GM19025 (cell line): ENCODE measurements around the gene GP1BB.

Source experiments
- ATAC-seq: cut with Tn5 transposase; IDR thresholded peaks from one replicate; pipeline ENCODE4 v1.9.1; 2021; ENCODE audit warnings: mild to moderate bottlenecking, low read depth, moderate library complexity; ENCODE audit not compliant: unreplicated experiment

GP1BB gene

DNA sequence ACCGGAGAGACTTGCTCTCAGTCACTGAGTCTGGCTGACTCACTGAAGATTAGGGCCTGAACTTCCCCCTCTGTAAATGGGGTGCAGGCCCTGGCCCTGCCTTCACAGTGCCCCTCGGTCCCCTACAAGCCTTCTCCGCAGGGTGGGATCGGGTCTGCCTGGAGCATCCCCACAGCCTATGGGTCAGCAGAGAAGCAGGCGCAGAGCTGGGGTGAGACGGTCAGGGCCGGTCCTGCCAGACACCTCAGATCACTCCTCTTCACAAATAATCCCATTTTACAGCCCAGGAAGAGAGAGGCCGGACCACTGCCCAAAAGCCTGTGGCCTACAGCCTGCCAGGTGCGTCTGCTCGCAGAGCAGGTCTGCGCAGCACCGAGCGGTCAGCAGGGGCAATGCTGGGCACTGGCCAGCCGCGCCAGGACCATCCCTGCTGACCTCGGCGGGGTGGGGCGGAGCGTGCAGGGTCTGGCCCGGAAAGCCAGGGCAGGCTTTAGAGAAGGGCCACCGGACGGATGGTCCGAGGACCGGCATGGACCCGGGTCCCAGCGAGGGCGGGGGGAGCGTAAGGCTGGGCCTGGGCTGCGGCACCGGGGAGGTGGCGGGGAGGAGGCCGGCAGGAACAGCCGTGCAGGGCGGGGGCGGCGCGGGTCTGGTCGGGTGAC, 9.6 kb upstream of the GP1BB start:
- no peak for ATAC-seq

DNA sequence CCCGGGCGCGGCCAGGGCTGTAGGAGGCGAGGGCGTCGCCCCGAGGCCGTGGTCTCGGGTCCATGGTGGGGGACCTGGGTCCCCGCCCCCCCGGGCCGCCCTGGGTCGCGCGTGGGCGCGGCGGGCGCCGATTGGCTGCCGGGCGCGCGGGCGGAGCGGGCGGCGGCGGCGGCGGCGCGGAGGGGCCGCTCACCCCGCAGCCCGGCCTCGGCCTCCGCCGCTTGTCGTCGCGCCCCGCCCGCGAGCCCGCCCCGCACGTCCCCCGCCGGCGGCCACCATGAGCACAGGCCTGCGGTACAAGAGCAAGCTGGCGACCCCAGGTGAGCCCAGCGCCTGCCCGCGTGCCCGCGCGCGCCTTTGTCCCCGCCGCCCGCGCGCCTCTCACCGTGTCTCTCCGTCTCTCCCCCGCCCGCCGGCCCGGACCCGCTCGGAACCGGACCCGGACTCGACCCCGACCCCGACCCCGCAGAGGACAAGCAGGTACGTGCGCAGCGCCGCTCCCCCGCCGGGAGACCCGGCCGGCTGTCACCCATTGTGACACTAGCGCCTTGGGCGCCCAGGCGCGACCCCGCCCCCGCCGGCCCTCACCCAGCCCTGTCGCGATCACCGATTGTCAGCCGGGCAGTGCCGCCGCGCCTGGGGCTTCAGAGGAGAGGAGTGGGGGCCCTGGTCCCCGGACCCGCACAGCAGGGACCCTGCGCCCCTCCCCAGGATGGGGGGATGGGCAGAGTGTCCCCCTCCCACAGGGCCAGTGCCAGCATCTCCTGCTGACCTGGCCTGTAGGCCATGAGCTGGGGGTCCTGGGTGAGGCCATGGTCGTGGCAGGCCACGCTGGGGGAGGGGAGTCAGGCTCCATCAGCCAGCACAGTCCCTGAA, 8.8 kb upstream of the GP1BB start, which contains the start of gene SEPTIN5:
SEPTIN5 (plus strand) TSS at position 192 of the 876 bp plus-strand sequence; CDS start at position 278, 86 bp downstream.
- ATAC-seq, result no peak

GRCh38 chr22:19715188-19715930, 8.0 kb upstream of the GP1BB start:
- no peak for ATAC-seq

DNA sequence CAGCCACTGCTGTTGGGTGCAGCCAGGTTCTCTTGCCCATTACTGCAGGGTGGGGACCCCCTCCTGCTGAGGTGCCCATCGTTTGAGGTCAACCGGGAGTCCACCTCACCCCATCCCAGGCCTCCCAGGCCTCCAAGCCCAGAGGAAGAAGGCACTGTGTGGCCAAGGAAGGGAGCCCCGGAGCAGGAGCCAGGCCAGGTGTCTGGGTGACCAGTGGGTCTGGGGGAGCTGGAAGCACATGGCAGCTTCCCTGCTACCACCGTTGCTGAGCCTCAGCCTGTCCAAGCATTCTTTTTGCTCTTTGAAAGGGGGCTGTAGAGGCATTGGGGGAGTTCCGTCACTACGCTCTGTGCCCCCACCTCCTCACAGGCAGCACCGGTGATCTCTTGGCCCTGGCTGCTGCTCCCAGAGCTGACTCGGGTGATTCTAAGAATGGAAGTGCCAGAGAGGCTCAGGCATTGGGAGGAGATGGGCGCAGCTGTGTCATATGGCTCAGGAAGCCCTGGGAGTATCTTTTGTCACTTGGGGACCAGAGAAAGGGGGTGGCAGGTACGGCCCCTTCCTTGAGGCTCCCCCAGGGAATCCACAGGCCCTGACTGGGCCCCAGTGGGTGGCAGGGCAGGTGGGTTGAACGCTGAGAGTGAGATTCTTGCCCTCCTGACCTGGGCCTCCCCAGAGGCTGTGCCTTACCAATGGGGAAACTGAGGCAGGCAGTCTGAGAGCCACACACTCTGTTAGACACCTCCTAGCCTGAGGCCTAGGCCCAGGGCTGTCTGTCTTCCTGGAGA, 7.1 kb upstream of the GP1BB start:
- ATAC-seq, result no peak

DNA sequence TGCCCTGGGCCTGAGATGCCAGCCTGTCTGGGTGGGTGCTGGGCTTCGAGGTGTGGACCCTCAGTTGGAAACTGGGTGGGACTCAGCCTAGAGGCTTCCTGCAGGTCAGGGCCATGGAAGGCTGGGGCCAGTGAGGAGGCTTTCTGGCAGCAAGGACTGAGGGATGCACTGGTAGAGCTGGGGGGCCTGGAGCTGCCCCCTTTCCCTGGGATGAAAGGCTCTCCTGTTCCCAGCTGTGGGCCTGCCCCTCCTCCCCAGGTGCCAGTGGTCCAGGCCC, 6.6 kb upstream of the GP1BB start:
- no peak for ATAC-seq

DNA sequence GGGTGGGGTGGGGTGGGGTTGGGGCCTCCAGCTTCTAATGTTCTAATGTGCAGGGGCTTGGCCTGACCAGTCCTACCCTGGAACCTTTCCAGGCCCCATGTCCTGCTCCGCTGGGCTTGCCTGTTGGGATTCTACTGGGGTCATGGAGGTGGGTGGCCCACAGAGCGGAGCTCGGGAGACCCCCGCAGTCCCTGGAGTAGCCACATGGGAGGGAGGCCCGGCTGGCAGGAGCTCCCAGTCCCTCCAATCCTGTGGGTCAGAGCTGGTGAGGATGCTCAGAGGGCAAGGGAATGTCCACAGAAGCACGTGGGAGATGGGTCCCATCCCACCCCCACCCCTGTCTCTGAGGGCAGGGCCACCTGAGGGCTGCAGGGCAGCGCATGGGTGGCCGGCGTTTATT, 6.2 kb upstream of the GP1BB start:
- no peak for ATAC-seq

GRCh38 chr22:19717691-19718455, 5.5 kb upstream of the GP1BB start:
- ATAC-seq, result peak; percentile 68

DNA sequence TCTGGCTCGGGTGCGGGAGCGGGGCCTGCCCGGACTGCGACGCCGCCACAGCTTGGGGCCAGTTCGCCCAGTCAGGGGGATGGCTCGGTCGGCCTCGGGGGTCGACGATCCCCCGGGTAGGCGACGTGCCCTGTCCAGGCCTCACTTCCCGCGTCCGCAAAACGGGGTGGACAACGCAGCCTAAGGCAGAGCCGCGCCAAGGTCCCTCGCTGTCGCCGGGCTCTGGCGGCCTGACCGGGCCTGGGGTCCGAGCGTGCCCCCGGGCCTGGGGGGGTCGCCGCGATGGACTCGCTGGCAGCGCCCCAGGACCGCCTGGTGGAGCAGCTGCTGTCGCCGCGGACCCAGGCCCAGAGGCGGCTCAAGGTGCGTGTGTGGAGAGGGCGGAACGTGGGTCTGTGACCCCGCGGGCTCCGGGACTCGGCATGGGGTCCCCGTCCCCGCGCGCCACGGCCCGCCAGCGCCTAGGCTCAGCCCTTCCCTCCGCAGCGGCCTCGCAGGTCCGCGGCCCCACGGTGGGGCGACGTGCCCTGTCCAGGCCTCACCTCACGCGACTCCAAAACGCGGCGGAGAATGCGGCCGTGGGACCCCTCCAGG, 4.8 kb upstream of the GP1BB start:
- ATAC-seq, result no peak

- no peak for ATAC-seq
These were observed 4.3 kb upstream of the GP1BB start for GRCh38 chr22:19719050-19719482.

DNA sequence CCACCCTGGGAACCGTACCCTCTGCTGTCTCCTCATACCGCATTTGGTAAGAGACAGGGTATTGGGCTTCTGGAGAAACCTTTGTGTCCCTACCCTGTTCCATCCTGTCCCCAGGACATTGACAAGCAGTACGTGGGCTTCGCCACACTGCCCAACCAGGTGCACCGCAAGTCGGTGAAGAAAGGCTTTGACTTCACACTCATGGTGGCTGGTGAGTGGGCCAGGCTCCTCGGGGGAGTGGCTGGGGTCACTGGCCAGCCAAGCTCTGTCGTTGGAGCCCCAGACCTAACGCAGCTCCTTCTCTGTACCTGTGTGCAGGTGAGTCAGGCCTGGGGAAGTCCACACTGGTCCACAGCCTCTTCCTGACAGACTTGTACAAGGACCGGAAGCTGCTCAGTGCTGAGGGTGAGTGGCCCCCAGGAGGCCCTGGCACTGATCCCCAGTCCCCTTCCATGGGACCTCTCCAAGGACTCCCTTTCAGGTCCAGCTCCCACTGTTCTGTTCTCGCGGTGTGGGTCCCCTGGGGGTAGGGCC, 3.8 kb upstream of the GP1BB start:
- no peak for ATAC-seq

DNA sequence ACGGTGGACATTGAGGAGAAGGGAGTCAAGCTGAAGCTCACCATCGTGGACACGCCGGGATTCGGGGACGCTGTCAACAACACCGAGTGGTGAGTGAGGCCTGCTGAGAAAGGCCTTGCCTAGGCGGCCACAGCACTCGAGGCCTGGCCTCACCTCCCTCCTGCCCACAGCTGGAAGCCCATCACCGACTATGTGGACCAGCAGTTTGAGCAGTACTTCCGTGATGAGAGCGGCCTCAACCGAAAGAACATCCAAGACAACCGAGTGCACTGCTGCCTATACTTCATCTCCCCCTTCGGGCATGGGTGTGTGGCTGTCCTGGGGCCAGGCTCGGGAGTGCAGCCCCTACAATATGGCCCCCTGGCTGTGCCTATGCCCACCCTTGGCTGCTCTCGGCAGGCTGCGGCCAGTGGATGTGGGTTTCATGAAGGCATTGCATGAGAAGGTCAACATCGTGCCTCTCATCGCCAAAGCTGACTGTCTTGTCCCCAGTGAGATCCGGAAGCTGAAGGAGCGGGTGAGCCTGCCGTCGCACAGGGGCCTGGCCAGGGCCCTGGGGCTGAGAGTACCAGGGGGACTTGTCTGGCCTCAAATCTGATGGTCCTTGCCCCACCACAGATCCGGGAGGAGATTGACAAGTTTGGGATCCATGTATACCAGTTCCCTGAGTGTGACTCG, 3.0 kb upstream of the GP1BB start:
- no peak for ATAC-seq

DNA sequence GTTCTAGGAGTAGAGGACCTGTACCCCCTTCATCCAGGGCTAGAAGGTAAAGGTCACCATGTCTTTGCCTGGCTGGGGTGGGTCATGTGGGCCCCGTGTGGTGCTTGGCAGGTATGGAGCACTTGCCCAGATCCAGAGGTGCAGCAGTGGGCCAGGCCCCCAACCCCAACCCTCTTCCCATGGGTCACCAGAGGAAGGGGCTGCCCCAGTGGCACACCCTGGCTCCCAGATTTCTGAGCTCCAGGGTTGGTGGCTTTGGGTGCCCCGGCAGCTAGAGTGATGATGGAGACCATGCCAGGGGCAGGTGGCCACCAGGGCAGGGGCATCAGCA, 2.4 kb upstream of the GP1BB start:
- no peak for ATAC-seq

GRCh38 chr22:19721330-19722177, 1.8 kb upstream of the GP1BB start:
- no peak for ATAC-seq

DNA sequence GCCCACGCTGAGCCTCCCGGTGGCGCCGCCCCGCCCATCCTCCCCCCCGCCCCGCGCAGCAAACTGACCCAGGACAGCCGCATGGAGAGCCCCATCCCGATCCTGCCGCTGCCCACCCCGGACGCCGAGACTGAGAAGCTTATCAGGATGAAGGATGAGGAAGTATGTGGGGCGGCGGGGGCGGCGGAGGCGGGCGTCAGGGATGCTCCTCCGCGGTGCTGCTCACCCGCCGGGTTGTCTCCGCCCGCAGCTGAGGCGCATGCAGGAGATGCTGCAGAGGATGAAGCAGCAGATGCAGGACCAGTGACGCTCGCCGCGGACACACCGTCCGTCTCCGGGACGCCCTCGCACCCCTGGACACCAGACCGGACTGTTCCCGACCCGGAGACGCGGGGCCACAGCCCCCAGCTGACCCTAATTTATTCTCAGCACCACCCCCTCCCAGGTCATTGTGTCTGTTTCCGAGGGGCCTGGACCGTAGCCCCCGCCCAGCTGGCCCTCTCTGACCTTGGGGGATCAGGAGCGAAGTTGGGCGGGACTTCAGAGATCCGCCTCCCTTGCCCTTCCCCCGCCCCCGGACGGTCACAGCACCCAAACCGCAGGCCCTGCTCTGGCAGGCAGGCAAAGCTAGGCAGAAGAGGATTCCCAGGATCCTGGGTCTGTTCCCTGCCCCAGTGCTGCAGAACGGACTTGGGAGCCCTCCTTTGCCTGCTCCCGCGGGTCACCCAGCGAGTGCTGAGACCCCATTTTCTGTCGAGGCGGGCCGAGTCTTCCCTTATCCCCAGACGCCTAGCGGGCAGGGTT, 959 bp upstream of the GP1BB start:
- no peak for ATAC-seq

DNA sequence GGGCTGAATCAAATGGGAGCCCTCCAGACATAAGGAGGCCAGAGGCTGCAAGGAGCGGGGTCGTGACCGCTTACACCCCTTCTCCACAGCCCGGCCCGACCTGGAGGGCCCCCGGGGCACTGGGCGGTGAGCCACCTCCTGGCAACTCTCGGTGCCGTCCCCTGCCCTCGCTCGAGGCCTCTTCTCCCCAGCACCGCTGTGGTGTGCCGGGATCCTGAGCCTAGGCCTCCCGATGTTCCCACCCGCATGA, 432 bp upstream of the GP1BB start:
- no peak for ATAC-seq

- no peak for ATAC-seq
These were observed 866 bp downstream of the GP1BB start for GRCh38 chr22:19723983-19724827.
